GM19023 (cell line): ENCODE results near the gene EXOC5.

ENCODE experiments used
- ATAC-seq: cut with Tn5 transposase; IDR thresholded peaks from one replicate; pipeline ENCODE4 v1.9.1; 2021; ENCODE audit warnings: mild to moderate bottlenecking, moderate library complexity; ENCODE audit not compliant: unreplicated experiment

EXOC5 gene

GRCh38 chr14:57169901-57170300, 98.8 kb downstream of the EXOC5 start:
- ATAC-seq = no peak

DNA sequence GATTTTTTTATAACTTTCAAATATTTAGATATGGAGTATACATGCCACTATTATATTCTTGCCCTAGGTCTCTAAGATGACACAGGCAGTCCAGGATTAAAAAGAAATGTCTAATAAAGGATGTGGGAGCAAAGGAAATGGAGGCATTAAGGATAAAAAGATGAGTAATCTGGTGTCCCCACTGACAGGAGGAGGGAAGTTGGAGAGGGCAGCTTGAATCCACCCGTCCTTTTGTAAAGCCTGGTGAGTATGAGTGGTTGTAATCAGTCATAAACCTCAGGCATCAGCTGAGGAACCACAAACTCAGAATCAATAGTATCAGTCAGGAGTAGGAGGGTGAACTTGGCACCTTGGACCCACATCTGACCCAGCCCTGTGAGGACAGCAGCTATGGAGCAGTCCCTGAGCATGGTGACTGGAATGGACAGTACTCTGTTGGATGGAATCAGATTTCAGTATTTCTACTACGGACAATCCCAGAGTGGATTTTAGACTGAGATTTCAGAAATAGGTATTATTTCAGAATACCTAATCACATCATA, 100.5 kb downstream of the EXOC5 start:
- no peak for ATAC-seq

GRCh38 chr14:57161583-57162234, 107.0 kb downstream of the EXOC5 start:
- ATAC-seq = no peak

GRCh38 chr14:57160333-57160732, 108.4 kb downstream of the EXOC5 start:
- no peak for ATAC-seq

- no peak for ATAC-seq
Observed at GRCh38 chr14:57153286-57153685, 115.4 kb downstream of the EXOC5 start.
